ENCODE measurements around the gene SANBR. TPM values are rescaled to one million over a fixed set of nuclear protein-coding genes. Genes with fewer than 3 reads are reported as not detected.
"Not testable (repeated sequence)": the region's sequence is repeated elsewhere in the genome, so short reads cannot be mapped to it uniquely, and the experiment has no call there.

SANBR gene
- polyA plus RNA-seq (2012; ENCODE audit: insufficient read depth, insufficient read length) = 6.3 TPM

- peak within 1 kb of the TSS; percentile 67 for H3K4me3 ChIP-seq (ENCODE audit: low read length)
- DNase-seq (ENCODE audit: low read depth, low spot score) = peak; percentile 69
Observed at GRCh38 chr2:61065714-61066709, at the start of gene SANBR. Gene SANBR, plus strand, starts transcription at chr2:61065871. Its CDS starts 4,480 bp downstream, at chr2:61070351.

- peak overlapping the region; percentile 91 for H3K4me3 ChIP-seq (ENCODE audit: low read length)
- DNase-seq (ENCODE audit: low read depth, low spot score) = no peak
Observed at GRCh38 chr2:61015976-61016375, 49.7 kb upstream of the SANBR start.

- peak overlapping the region; percentile 91 for H3K4me3 ChIP-seq (ENCODE audit: low read length)
- no peak for DNase-seq (ENCODE audit: low read depth, low spot score)
Observed at GRCh38 chr2:61016392-61017002, 49.2 kb upstream of the SANBR start.

GRCh38 chr2:61017003-61017555 is 48.6 kb upstream of the SANBR start:
- DNase-seq (ENCODE audit: low read depth, low spot score) = peak; percentile 79
- H3K4me3 ChIP-seq (ENCODE audit: low read length) = peak overlapping the region; percentile 91

- peak within 1 kb of the TSS; percentile 91 for H3K4me3 ChIP-seq (ENCODE audit: low read length)
- DNase-seq (ENCODE audit: low read depth, low spot score) = peak; percentile 26
Observed at GRCh38 chr2:61017556-61018317, 47.9 kb upstream of the SANBR start, which contains the start of the genes PEX13 and PUS10. Gene PEX13, plus strand, starts transcription at chr2:61017720. Its CDS starts 40 bp downstream, at chr2:61017760. Gene PUS10, minus strand, starts transcription at chr2:61018255. Its CDS starts 6,365 bp downstream, at chr2:61011890.

GRCh38 chr2:61018318-61018755 is 47.3 kb upstream of the SANBR start:
- peak overlapping the region; percentile 91 for H3K4me3 ChIP-seq (ENCODE audit: low read length)
- no peak for DNase-seq (ENCODE audit: low read depth, low spot score)

- peak overlapping the region; percentile 91 for H3K4me3 ChIP-seq (ENCODE audit: low read length)
- DNase-seq (ENCODE audit: low read depth, low spot score) = no peak
Observed at GRCh38 chr2:61018798-61019197, 46.9 kb upstream of the SANBR start.

GRCh38 chr2:61021228-61021660 is 44.4 kb upstream of the SANBR start:
- no peak overlapping the region for H3K4me3 ChIP-seq (ENCODE audit: low read length)
- no peak for DNase-seq (ENCODE audit: low read depth, low spot score)

DNA sequence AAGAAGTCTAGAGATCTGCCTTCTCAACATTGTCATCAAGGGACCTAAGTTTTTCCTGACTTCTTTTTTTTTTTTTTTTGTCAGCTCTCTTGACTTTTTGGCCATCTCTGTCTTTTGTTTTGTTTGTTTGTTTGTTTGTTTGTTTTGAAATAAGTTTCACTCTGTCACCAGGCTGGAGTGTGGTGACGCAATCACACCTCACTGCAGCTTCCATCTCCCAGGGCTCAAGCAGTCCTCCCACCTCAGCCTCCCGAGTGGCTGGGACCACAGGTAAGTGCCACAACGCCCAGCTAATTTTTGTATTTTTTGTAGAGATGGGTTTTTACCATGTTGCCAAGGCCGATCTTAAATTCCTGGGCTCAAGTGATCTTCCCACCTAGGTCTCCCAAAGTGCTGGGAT is 42.0 kb upstream of the SANBR start:
- H3K4me3 ChIP-seq (ENCODE audit: low read length) = no peak overlapping the region
- no peak for DNase-seq (ENCODE audit: low read depth, low spot score)

DNA sequence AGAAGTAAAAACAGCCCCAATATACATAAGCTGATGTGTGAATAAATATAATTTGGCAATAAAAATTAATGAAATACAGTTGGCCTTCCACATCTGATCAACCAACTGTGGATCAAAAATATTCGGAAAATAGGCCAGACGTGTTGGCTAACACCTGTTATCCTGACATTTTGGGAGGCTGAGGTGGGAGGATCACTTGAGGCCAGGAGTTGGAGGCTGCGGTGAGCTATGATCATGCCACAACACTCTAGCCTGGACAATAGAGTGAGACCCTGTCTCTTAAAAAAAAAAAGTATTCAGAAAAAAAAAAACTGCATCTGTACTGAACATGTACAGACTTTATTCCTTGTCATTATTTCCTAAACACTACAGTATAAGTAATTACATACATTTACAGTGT is 36.1 kb upstream of the SANBR start:
- no peak for DNase-seq (ENCODE audit: low read depth, low spot score)
- H3K4me3 ChIP-seq (ENCODE audit: low read length) = no peak overlapping the region

GRCh38 chr2:61034592-61034991 is 31.1 kb upstream of the SANBR start:
- H3K4me3 ChIP-seq (ENCODE audit: low read length); DNase-seq (ENCODE audit: low read depth, low spot score): not testable (repeated sequence)

GRCh38 chr2:61036643-61037042 is 29.0 kb upstream of the SANBR start:
- H3K4me3 ChIP-seq (ENCODE audit: low read length); DNase-seq (ENCODE audit: low read depth, low spot score): not testable (repeated sequence)

DNA sequence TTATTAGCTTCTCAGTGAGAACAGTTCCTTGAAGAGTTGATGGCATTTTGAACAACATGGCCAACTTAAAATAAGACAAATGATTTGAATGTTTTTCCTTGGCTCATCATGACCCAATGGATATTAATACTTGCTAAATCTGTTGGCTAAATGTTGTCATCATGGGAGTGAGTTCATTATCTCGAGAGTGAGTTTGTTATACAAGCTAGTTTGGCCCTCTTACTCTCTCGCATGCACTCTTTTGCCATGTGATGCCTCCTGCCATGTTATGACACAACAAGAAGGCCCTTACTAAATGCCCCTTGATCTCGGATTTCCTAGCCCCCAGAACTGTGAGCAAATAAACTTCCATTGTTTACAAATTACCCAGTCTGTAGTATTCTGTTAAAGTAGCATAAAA is 22.9 kb upstream of the SANBR start:
- H3K4me3 ChIP-seq (ENCODE audit: low read length) = no peak overlapping the region
- DNase-seq (ENCODE audit: low read depth, low spot score) = no peak

DNA sequence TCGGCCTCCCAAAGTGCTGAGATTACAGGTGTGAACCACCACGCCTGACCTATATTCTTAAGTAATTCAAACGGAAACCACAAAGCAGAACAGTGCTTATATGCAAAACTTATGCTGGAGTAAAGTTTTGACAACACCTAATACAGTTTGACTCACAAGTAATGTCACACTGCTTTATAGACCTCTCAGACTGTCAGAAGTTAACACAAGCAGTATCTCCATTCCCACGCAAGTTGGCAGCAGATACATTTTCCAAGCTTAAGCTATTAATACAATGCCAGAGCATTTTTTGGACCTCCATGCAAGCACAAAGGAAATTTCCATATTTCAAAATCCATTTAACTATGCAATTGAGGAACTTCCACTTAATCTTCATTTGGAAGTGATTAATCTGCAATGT is 21.0 kb upstream of the SANBR start:
- DNase-seq (ENCODE audit: low read depth, low spot score) = no peak
- H3K4me3 ChIP-seq (ENCODE audit: low read length) = no peak overlapping the region

DNA sequence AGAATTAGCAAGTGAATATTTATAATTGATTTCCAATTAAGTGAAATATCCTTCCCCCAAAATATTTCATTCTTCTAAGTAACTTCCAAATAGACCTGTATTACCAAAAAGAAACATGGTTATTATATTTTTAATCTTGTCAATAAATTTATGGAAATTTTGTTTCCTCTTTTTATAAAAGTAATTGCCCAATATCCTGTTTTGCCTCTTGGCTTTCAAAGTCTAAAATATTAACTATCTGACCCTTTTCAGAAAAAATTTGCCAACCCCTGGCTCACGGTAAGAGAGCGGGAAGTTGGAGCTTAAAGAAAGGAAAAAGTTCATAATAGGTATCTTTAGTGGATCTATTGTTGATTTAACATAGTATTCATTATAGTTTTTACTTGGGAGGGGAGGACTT is 20.4 kb upstream of the SANBR start:
- H3K4me3 ChIP-seq (ENCODE audit: low read length) = no peak overlapping the region
- DNase-seq (ENCODE audit: low read depth, low spot score) = no peak

- no peak for DNase-seq (ENCODE audit: low read depth, low spot score)
- no peak overlapping the region for H3K4me3 ChIP-seq (ENCODE audit: low read length)
Observed at GRCh38 chr2:61045999-61046398, 19.7 kb upstream of the SANBR start.

DNA sequence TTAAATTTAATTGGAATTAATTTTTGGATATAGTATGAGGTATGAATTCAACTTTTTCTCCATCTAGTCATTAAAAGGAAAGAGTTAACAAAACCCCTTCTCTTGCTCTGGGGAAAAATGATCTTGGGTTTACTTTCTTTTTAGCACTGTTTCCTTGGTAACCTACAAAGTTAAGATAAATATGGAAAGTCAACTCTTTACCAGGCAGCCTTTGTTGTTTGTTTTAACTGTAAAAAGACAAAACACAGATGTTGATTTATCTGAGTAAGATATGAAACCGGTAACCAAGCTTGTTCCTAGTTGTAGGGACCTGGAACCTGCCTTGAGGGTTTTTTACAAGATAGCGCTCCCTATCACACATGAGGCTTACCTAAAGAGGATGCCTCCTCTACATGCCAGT is 10.1 kb upstream of the SANBR start:
- H3K4me3 ChIP-seq (ENCODE audit: low read length) = no peak overlapping the region

GRCh38 chr2:61057562-61057961 is 8.1 kb upstream of the SANBR start:
- DNase-seq (ENCODE audit: low read depth, low spot score) = no peak
- H3K4me3 ChIP-seq (ENCODE audit: low read length) = no peak overlapping the region

More for the DNA sequence above, 10.1 kb upstream of the SANBR start:
- DNase-seq (ENCODE audit: low read depth, low spot score) = no peak

GRCh38 chr2:61059382-61059781 is 6.3 kb upstream of the SANBR start:
- H3K4me3 ChIP-seq (ENCODE audit: low read length) = no peak overlapping the region
- DNase-seq (ENCODE audit: low read depth, low spot score) = no peak
